RWPE1 (cell line): ENCODE data around the gene TDRD7.

Experiments
- CTCF ChIA-PET: fragments of 350-600 bp; sonication (Branson Sonifier 250); formaldehyde crosslinking; extraction: SDS; loops from one replicate; lab custom pipeline; 2021; lab: Yijun Ruan, JAX
- POLR2A ChIA-PET: fragments of 400-600 bp; formaldehyde crosslinking; extraction: SDS; loops from one replicate; lab custom pipeline; 2020; ENCODE audit warnings: antibody characterized with exemption; ENCODE audit not compliant: low non-redundant PET; lab: Yijun Ruan, JAX
- DNase-seq: peaks from one replicate; pipeline ENCODE4 v3.0.0; 2012; ENCODE audit warnings: low spot score
- H3K27ac ChIP-seq: fragments of 450-650 bp; 2 replicates; pipeline ENCODE4 v1.5.1; 2017
- TF ChIP-seq, protein P1 (sequence below): fragments of 450-650 bp; conservative IDR thresholded peaks from 2 replicates; pipeline ENCODE4 v1.5.1; 2017; ENCODE audit warnings: low read depth, mild to moderate bottlenecking

Gene TDRD7

DNA sequence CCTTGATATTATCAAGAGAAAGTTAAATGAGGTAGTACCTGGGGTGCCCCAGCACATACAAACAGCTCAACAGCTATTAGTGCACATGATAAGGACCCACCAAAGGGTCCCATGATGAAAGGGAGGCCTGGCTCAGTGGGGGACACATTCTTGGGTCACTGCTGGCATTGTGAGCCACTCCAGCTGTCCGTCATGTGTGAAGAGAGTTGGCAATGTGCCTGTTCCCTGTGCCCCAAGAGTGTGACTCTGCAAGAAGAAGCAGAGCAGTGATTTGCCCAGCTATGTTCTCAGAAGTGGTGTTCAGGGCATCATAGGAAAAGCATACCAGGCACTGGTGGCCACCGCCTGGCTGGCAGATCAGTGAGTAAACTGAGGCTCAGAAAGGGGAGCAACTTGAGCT, 37.1 kb upstream of the TDRD7 start:
- POLR2A ChIA-PET: interaction anchor here (0.7 kb wide), 1 partner anchor 56 kb away, joined by 4 read pairs; no protein-coding TSS in a partner anchor
- no peak for DNase-seq
- TF ChIP-seq, protein P1, sequence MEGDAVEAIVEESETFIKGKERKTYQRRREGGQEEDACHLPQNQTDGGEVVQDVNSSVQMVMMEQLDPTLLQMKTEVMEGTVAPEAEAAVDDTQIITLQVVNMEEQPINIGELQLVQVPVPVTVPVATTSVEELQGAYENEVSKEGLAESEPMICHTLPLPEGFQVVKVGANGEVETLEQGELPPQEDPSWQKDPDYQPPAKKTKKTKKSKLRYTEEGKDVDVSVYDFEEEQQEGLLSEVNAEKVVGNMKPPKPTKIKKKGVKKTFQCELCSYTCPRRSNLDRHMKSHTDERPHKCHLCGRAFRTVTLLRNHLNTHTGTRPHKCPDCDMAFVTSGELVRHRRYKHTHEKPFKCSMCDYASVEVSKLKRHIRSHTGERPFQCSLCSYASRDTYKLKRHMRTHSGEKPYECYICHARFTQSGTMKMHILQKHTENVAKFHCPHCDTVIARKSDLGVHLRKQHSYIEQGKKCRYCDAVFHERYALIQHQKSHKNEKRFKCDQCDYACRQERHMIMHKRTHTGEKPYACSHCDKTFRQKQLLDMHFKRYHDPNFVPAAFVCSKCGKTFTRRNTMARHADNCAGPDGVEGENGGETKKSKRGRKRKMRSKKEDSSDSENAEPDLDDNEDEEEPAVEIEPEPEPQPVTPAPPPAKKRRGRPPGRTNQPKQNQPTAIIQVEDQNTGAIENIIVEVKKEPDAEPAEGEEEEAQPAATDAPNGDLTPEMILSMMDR: no peak
- CTCF ChIA-PET: interaction anchor here (0.9 to 4.5 kb wide), 3 partner anchors 10 to 518 kb away, joined by 3 to 27 read pairs (median 6); no protein-coding TSS in a partner anchor
- H3K27ac ChIP-seq: no peak overlapping the region

GRCh38 chr9:97376902-97377301, 35.0 kb upstream of the TDRD7 start:
- ChIA-PET POLR2A (no interaction called here), CTCF (interaction anchor here (0.7 to 4.5 kb wide), 3 partner anchors 10 to 138 kb away, joined by 3 to 27 read pairs (median 3); no protein-coding TSS in a partner anchor)
- H3K27ac ChIP-seq: no peak overlapping the region
- DNase-seq: no peak
- TF ChIP-seq, protein P1: no peak

GRCh38 chr9:97382099-97382718, 29.7 kb upstream of the TDRD7 start:
- DNase-seq: no peak
- CTCF ChIA-PET: interaction anchor here (0.5 kb wide), 1 partner anchor 645 kb away, joined by 3 read pairs; no protein-coding TSS in a partner anchor
- H3K27ac ChIP-seq: no peak overlapping the region
- POLR2A ChIA-PET: no interaction called here
- TF ChIP-seq, protein P1: no peak

- TF ChIP-seq, protein P1: no peak
- ChIA-PET CTCF (interaction anchor here (0.6 kb wide), 1 partner anchor 59 kb away, joined by 3 read pairs; no protein-coding TSS in a partner anchor), POLR2A (no interaction called here)
- H3K27ac ChIP-seq: no peak overlapping the region
- no peak for DNase-seq
Measured at GRCh38 chr9:97384406-97385262, 27.3 kb upstream of the TDRD7 start.

GRCh38 chr9:97385626-97386264, 26.2 kb upstream of the TDRD7 start:
- ChIA-PET CTCF (interaction anchor here (0.6 to 2.3 kb wide), 16 partner anchors 10 to 722 kb away, joined by 3 to 31 read pairs (median 5); no protein-coding TSS in a partner anchor), POLR2A (no interaction called here)
- DNase-seq: no peak
- TF ChIP-seq, protein P1: no peak
- H3K27ac ChIP-seq: no peak overlapping the region

- CTCF ChIA-PET: interaction anchor here (0.6 to 2.3 kb wide), 16 partner anchors 10 to 723 kb away, joined by 3 to 31 read pairs (median 5); no protein-coding TSS in a partner anchor
- TF ChIP-seq, protein P1: no peak
- H3K27ac ChIP-seq: no peak overlapping the region
- POLR2A ChIA-PET: no interaction called here
- no peak for DNase-seq
Measured at GRCh38 chr9:97386265-97386633, 25.6 kb upstream of the TDRD7 start.
